DOHH2 (cell line): ENCODE results near the gene LGALS3BP.

Experiments
- EZH2phosphoT487 ChIP-seq: fragments of 200-600 bp; sonication (generic); IDR thresholded peaks from 2 replicates; pipeline ENCODE4 v1.6.1; 2017; ENCODE audit warnings: borderline replicate concordance, mild to moderate bottlenecking, antibody characterized with exemption, low read length, moderate library complexity, mixed read lengths
- TF ChIP-seq, protein P1 (sequence below): fragments of 200-600 bp; sonication (generic); IDR thresholded peaks from one replicate; pipeline ENCODE4 v1.5.1; 2014; ENCODE audit warnings: antibody characterized with exemption, mild to moderate bottlenecking, low read depth, low read length; ENCODE audit not compliant: poor library complexity, severe bottlenecking

DNA sequence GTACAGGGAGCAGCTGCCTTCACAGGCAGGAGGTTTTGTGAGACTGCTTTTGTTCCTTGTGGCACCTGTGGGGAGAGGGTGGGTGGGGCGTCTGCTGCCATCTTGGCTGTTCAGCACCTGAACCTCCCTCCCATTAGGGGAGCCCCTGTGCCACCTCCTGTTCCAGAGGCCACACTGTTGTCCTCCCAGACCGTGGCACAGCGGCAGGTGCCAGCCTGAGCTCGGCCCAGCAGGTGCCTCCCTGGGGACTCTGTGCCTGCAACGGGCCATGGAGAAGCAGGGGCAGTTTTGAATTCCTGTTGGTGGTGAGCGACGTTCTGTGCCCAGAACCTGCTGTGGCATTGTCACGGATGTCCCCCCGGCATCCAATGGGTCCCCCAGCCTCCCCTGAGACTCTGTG is 9.9 kb downstream of the LGALS3BP start:
- TF ChIP-seq, protein P1, sequence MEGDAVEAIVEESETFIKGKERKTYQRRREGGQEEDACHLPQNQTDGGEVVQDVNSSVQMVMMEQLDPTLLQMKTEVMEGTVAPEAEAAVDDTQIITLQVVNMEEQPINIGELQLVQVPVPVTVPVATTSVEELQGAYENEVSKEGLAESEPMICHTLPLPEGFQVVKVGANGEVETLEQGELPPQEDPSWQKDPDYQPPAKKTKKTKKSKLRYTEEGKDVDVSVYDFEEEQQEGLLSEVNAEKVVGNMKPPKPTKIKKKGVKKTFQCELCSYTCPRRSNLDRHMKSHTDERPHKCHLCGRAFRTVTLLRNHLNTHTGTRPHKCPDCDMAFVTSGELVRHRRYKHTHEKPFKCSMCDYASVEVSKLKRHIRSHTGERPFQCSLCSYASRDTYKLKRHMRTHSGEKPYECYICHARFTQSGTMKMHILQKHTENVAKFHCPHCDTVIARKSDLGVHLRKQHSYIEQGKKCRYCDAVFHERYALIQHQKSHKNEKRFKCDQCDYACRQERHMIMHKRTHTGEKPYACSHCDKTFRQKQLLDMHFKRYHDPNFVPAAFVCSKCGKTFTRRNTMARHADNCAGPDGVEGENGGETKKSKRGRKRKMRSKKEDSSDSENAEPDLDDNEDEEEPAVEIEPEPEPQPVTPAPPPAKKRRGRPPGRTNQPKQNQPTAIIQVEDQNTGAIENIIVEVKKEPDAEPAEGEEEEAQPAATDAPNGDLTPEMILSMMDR: no peak
- no peak for TF ChIP-seq EZH2phosphoT487
